MCF 10A (cell line): ENCODE data around the gene CENPX. TPM values are rescaled to one million over a fixed set of nuclear protein-coding genes. Genes with fewer than 3 reads are reported as not detected.

Source experiments
- BruUV-seq: library from RNA; stranded (reverse); fragments of 400-500 nt; replicated peaks from 2 replicates; lab custom pipeline; 2021; lab: Mats Ljungman, UMichigan
- CTCF ChIA-PET: fragments of 300-600 bp; sonication (Branson Sonifier 250); formaldehyde crosslinking; extraction: SDS; loops from one replicate; lab custom pipeline; 2021; ENCODE audit warnings: antibody characterized with exemption, inconsistent platforms; lab: Yijun Ruan, JAX
- POLR2A ChIA-PET: fragments of 300-600, 350-650 bp; sonication (Branson Sonifier 250); formaldehyde crosslinking; extraction: SDS; loops from one replicate; lab custom pipeline; 2020; ENCODE audit warnings: antibody characterized with exemption, inconsistent platforms; lab: Yijun Ruan, JAX
- DNase-seq: peaks from one replicate; pipeline ENCODE4 v3.0.0-alpha.2; 2018; ENCODE audit not compliant: unreplicated experiment
- H3K27ac Mint-ChIP-seq: one replicate; pipeline ENCODE4 v1.8.0; 2022; ENCODE audit warnings: mild to moderate bottlenecking, low read depth, mixed read lengths; ENCODE audit not compliant: unreplicated experiment
- H3K27me3 Mint-ChIP-seq: one replicate; pipeline ENCODE4 v1.8.0; 2022; ENCODE audit warnings: mixed read lengths; ENCODE audit not compliant: insufficient read depth, unreplicated experiment
- H3K36me3 Mint-ChIP-seq: one replicate; pipeline ENCODE4 v1.8.0; 2022; ENCODE audit warnings: mild to moderate bottlenecking, moderate library complexity, mixed read lengths; ENCODE audit not compliant: insufficient read depth, unreplicated experiment
- H3K4me1 Mint-ChIP-seq: one replicate; pipeline ENCODE4 v1.8.0; 2022; ENCODE audit warnings: mixed read lengths; ENCODE audit not compliant: insufficient read depth, unreplicated experiment
- H3K4me3 Mint-ChIP-seq: one replicate; pipeline ENCODE4 v1.8.0; 2022; ENCODE audit warnings: mild to moderate bottlenecking, moderate library complexity, mixed read lengths; ENCODE audit not compliant: unreplicated experiment
- H3K9me3 Mint-ChIP-seq: one replicate; pipeline ENCODE4 v1.8.0; 2022; ENCODE audit warnings: mixed read lengths; ENCODE audit not compliant: unreplicated experiment
- intact Hi-C: fragments of 100-400 bp; cut with micrococcal nuclease; formaldehyde crosslinking; loops from 2 replicates; pipeline ENCODE4 v1.14.1; 2022
- total RNA-seq: library from RNA; stranded (reverse); gene quantifications from 2 replicates; pipeline ENCODE4 v1.2.3, GENCODE V29; 2022
- TF ChIP-seq, protein P1 (sequence below): fragments of 200-600 bp; IDR thresholded peaks from one replicate; pipeline ENCODE4 v1.8.0; 2022; ENCODE audit warnings: antibody characterized with exemption, mild to moderate bottlenecking; ENCODE audit not compliant: unreplicated experiment

CENPX gene
- total RNA-seq, 1 experiment from 2014 or later = 35.6 TPM

DNA sequence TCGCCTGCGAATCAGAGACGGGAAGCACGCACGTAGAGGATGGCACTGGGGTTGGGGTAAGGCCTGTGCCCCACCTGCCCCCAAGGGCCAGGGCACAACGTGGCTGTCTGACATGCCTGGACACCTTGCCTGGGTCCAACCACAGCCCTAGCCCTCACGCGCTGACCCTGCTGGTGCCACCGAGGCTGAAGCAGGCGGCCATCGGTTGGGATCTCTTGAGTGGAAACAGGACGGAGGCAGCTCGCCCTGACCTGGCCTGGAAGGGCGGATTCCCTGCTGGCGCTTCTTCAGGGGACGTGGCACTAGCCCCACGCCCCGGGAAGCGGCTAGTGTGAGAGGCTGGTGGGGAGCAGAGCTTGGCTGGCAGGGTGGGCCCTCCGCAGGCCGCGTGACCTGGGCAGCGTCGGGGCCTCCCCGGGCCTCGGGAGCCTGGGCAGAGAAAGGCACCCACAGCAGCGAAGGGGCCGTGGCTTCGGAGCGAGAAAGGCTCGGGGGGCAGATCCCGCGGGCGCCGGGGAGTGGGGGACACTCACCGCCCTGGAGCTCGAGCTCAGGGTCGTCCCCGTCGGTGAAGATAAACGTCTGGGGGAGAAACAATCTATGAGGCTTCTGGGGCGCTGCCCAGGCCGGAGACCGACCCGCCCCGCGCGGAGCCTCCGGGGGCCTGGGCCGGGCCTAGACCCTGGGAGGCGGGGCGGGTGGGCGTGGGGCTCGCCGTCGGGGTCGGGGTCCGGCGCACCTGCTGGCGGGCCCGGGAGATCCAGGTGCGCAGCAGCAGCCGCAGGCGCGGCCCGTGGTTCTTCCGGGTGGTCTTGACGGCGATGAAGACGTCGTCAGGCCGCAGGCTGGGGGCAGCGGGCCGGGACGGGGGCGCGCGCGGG, 28.3 kb upstream of the CENPX start:
- Mint-ChIP-seq H3K4me3 (peak overlapping the region; percentile 73), H3K4me1 (no peaks in the 10 kb centered on the region), H3K27me3 (no peaks in the 10 kb centered on the region), H3K27ac (no peak overlapping the region), H3K36me3 (peaks cover 30% of the 10 kb centered on the region), H3K9me3 (no peaks in the 10 kb centered on the region)
- DNase-seq = no peak
- BruUV-seq = no TSS peak
- CTCF ChIA-PET = interaction anchor here (0.5 to 2.0 kb wide), 4 partner anchors 9 to 274 kb away, joined by 3 to 7 read pairs (median 4); no protein-coding TSS in a partner anchor
- intact Hi-C loops = no loop called here
- POLR2A ChIA-PET = interaction anchor here (0.6 to 3.0 kb wide), 7 partner anchors 10 to 28 kb away, joined by 3 to 11 read pairs (median 3); partner anchors contain the start of genes CENPX, DCXR, DUS1L and LRRC45
- TF ChIP-seq, protein P1, sequence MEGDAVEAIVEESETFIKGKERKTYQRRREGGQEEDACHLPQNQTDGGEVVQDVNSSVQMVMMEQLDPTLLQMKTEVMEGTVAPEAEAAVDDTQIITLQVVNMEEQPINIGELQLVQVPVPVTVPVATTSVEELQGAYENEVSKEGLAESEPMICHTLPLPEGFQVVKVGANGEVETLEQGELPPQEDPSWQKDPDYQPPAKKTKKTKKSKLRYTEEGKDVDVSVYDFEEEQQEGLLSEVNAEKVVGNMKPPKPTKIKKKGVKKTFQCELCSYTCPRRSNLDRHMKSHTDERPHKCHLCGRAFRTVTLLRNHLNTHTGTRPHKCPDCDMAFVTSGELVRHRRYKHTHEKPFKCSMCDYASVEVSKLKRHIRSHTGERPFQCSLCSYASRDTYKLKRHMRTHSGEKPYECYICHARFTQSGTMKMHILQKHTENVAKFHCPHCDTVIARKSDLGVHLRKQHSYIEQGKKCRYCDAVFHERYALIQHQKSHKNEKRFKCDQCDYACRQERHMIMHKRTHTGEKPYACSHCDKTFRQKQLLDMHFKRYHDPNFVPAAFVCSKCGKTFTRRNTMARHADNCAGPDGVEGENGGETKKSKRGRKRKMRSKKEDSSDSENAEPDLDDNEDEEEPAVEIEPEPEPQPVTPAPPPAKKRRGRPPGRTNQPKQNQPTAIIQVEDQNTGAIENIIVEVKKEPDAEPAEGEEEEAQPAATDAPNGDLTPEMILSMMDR = no peak

DNA sequence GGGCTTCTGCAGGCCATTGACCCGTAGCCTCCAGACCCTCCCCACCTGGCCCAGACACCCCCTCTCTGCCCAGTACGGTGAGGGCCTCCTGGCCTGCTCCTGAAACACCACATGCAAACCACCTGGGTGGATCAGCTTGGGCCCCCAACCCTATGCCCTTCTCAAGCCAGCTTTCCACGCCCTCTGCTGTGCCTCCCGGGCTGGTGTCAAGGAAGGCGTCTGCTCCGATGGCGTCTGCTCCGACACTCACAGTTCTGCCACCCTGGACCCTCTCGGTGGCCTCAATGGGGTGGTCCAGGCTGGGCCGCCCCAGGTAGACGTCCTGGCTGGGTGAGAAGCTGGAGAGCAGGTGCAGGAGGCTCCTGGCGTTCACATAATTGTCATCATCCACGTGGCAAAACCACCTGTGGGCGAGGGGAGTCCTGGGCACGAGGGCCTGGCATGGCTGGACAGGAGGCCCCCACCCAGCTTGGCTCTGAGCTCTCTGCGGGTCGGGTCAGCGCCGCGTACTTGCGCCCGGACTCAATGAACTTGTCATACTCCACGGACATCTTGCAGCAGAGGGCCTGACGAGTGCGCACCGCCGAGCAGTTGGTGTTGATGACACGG, 27.6 kb upstream of the CENPX start:
- no peak for DNase-seq
- Mint-ChIP-seq H3K4me3 (peak overlapping the region; percentile 73), H3K4me1 (no peaks in the 10 kb centered on the region), H3K9me3 (no peaks in the 10 kb centered on the region), H3K27ac (no peak overlapping the region), H3K36me3 (peaks cover 25% of the 10 kb centered on the region), H3K27me3 (no peaks in the 10 kb centered on the region)
- TF ChIP-seq, protein P1 = no peak
- BruUV-seq = TSS peak; percentile 27
- ChIA-PET POLR2A (interaction anchor here (0.6 to 3.0 kb wide), 6 partner anchors 9 to 56 kb away, joined by 3 to 11 read pairs (median 6); partner anchors contain the start of genes CENPX, DCXR, DUS1L and LRRC45), CTCF (interaction anchor here (0.6 to 2.0 kb wide), 4 partner anchors 10 to 127 kb away, joined by 3 to 7 read pairs (median 3); no protein-coding TSS in a partner anchor)
- intact Hi-C loops = no loop called here

DNA sequence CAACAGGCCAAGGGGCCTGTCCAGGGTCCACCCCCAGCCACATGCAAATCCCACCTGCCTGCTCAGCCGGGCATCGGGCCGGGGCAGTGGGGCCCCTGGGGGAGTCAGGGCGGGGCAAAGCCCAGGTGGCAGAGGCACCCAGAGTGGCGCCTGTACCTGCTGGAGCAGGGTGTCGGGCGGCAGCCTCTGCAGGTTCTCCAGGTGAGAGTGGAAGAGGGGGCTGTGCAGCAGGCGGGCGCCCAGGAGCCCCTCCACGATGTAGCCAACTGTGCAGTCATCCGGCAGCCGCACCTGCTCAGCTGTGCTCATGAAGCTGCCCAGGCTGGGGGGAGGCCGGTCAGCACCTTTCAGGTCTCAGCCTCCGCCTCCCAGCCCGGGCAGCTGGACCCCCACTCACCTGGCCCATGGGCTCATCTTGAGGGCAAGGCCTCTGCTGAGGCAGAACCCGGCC, 26.9 kb upstream of the CENPX start:
- no TSS peak for BruUV-seq
- no peaks in the 10 kb centered on the region for H3K4me1 Mint-ChIP-seq
- no peak for DNase-seq
- POLR2A ChIA-PET = interaction anchor here (1.0 to 3.0 kb wide), 4 partner anchors 8 to 56 kb away, joined by 3 to 11 read pairs (median 8); partner anchors contain the start of genes DCXR and DUS1L
- intact Hi-C loops = no loop called here
- no peaks in the 10 kb centered on the region for H3K9me3 Mint-ChIP-seq
- TF ChIP-seq, protein P1 = no peak
- H3K27ac Mint-ChIP-seq = no peak overlapping the region
- H3K27me3 Mint-ChIP-seq = no peaks in the 10 kb centered on the region
- peaks cover 20% of the 10 kb centered on the region for H3K36me3 Mint-ChIP-seq
- no peak overlapping the region for H3K4me3 Mint-ChIP-seq
- CTCF ChIA-PET = interaction anchor here (2.0 kb wide), 1 partner anchor 13 kb away, joined by 7 read pairs; no protein-coding TSS in a partner anchor
